ENCODE measurements around the gene CREBZF.

The CREBZF gene, protein sequence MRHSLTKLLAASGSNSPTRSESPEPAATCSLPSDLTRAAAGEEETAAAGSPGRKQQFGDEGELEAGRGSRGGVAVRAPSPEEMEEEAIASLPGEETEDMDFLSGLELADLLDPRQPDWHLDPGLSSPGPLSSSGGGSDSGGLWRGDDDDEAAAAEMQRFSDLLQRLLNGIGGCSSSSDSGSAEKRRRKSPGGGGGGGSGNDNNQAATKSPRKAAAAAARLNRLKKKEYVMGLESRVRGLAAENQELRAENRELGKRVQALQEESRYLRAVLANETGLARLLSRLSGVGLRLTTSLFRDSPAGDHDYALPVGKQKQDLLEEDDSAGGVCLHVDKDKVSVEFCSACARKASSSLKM

DNA sequence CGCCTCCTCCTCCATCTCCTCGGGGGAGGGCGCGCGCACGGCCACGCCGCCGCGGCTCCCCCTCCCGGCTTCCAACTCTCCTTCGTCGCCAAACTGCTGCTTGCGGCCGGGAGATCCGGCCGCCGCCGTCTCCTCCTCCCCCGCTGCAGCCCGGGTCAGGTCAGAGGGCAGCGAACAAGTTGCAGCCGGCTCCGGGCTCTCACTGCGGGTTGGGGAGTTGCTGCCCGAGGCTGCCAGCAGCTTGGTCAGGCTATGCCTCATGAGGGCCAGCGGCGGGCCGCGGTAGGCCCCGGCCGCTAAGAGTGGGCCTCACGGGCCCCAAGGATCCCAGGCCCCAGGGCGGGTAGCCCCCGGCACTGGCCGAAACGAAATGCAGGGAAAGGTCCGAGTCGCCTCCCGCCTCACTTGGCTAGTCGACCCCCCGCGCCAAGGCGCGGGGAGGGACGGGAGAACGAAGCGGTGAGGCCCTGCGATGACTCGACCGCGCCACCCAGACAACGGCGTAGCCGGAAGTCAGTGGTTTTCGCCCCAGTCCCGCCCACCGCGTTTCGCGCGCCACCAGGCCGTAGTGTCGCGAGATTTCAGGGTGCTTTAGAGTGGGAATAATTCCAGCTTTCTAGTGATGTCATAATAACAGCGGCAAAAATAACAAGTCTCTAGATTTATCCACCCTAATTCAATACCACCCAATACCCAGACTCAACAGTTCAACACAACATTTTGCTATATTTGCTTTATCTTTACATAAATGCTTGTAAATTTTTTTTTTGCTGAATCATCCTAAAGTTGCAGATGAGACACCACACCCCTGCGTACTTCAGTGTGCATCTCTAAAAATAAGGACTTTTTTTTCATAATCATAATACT lies at the start of gene CREBZF:
TSS of gene CREBZF (minus strand) at position 515 of the 867 bp plus-strand sequence. CDS start at position 261, 254 bp downstream.
- DNase-seq, result peak; percentile 93

DNA sequence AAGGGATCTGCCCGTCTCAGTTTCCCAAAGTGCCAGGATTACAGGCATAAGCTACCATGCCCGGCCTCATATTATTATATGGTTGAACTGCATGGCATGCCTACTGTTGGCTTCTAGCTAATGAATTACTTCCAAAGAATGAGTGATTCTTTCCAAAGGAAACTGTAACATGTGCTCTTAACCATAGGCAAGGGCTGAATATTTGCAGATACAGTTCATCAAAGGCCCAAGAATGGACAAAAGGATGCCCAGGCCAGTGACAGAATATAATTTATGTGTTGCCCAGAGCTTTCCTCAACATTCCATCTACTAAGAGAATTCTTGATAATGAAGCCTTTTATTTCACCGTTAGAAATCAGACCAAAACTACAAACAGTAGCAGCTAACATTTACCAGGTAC lies 48.0 kb upstream of the CREBZF start:
- DNase-seq, result no peak

DNA sequence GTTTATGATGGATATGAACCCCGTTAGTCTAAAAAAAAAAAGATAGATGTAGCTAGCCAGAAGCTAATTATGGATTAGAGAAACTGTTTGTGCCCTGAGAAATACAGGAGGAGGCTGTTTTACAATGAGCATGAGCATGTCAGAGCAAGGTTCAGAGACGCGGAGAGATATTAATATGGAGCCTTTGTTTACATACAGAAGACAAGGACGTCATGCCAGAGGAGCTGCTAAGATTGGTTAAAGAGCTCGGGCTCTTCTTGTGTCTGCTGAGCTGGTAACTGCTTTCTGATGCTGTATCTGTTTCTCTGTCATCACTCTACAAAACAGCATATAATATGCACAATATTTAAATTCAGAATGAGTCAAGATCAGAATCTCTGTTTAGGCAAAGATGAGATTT lies 46.0 kb upstream of the CREBZF start:
- no peak for DNase-seq

DNA sequence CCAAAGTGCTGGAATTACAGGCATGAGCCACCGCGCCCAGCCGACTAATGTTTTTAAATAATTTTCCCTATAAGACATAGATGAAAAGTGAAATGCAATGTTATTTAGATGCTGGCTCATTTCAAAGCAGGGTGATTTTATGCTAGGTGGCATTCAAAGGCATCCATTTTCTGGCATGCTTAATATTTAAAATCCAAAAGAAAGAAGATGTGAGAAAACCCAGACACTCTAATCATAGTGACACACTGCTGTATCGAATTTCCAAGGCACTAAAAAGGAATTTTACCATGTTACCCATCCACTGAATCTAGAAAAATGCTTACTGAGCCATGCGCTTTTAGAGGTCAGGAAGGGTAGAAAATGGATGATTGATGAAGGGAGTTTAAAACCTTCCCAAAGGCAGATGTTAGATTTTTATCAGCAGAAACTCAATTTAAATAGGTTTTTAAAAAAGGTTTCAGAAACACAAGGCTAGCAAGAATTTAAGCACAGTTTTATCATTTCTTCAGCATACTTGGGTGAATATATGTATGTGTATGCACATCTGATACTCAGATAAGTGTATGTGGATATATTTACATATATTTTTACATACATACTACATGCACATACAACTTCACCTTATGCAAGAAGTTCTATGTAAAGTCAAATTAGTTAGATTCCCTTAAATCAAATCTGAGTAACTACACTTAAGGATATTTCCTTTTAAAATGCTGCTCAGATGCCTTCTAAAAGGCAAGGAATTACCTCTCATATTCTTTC lies 45.2 kb upstream of the CREBZF start:
- no peak for DNase-seq

DNA sequence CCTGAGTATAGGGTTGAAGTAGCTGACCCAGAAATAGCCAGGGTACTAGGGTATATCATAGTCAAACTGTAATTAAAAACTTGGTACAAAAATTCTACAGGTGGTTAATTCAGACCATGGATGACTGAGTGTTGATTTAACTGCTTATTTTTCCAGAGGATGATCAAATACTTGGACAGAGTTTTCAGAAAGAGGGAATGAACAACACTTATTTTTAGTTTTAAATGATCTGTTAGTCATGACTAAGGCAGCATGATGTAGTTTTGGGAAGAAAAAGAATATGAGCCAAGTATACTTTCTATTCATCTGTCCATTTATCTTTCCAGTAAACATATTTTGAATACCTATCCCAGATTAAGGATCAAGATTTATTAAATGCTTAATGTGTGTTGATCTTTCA lies 40.9 kb upstream of the CREBZF start:
- no peak for DNase-seq

DNA sequence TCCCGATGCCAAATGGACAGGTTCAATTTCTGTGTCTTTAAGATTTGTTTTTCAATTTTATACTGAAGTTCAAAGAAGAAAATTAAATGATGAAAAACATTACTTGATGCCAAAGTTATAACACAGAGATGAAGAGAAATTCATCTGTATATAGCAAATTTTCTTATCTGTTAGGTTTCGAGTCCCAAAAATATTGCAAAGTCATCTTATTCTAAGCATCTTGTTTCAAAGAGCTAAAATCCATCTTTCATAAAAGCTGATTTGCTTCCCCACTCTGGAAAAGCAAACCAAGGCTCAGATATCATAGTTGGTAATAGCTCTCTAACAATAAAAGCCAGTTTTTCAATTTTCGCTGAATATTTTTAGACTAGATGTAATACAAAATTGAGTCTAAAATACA lies 40.0 kb upstream of the CREBZF start:
- no peak for DNase-seq

DNA sequence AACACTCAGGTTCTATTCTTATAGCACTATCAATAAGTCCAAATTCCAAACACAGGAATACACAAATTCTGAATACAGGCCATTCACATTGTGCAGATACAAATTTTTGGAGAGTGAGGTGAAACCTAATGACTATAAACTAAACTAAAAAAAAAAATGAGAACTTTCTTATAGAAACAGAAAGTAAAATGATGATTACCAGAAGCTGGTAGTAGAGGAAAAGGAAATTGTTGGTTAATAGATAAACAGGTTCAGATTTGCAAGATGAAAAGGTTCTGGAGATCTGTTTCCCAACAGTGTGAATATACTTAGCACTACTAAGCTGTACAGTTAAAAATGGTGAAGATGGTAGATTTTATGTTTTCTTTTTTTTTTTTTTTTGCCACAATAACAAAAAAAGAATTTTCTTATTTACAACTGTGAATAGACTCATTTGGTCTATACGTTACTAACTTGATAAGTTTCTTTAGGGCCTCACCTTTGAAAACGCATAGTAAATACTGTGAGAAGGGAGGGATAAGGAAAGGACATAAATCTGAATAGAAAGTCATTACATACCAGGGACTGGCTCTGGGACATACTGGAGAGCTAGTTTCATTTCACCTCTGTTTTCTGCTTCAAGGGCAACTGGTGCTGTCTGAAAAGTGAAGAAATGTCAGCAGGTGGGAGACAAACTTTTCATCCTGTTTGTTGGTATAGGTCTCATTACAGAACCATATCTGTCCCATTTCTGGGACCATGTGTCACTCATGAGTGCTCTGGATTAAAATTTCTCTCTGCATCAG lies 35.2 kb upstream of the CREBZF start:
- DNase-seq, result no peak

DNA sequence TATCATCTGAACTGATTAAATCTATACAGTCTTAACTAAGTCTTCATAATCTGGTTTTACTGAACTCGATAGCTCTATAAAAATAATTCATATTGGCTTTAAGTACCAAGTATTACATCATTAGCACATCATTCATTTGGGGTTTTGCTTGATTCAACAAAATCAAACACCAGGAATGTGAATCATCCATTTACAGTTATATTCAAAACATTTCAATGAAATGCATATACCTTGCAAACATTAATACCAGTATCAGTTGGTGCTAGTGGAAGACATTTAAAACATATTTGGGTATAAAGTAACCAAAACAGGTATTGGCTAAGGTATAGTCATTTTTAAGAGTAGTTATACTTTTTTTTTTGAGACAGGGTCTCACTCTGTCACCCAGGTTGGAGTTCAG lies 33.3 kb upstream of the CREBZF start:
- no peak for DNase-seq

DNA sequence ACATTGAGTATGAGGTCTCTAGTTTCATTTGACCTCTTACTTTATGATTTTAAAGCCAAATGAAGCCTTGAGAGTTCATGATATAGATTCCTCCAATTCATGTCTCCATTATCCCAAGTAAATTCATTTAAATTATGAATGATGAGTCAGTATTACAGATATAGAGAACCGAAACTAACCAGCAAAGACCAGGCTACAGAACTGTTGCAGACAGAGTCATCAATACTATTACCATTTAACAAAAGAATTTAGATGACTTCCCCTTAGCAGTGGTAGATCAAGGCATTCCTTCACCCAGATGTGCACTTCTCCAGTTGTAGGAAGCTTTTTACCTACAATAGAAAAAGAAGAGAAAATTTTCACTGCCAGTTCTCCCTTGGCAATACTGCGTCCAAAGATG lies 32.8 kb upstream of the CREBZF start:
- DNase-seq, result no peak

DNA sequence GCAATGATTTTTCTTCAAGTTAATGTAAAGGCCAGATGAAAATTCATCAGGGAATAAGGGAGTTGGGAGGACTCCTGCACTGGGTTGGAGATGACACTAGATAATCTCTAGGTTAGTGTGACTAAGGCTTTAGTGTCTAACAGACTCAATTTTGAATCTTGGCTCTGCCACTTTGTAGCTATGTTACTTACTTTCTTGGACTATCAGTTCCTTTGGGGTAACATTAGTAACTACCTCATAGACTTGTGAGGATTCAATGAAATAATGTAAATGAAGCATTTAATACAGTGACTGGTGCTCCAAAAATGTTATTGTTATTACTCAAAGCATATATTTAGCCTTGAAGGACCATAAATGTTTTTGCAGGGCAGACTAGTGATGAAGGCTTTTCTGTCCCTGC lies 30.6 kb upstream of the CREBZF start:
- DNase-seq, result no peak

DNA sequence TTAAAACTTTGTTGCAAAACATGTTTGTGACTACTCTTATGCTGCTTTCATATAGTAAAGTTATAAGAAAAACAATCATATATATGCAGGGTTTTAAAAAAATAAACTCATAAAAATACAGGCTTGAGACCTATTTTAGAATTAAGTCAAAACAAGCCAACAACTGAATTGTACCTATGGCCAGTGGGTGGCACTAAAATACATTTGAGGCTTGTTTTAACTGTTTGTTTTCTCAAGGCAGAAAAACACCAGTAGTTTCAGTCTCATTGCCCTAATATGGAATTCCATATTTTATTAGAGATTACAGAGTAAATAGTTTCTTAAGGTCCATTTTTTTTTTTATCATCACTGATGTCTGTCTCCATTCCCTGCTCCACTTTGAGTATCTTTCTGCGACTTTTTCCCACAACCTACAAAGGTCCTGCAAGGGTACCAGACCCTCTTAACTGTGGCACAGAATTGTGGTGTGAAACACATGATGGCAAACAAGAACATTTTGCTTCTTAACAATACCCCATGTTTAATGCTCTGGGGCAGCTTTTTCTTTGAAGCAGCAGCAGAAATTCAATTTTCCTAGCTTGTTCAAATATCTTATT lies 29.6 kb upstream of the CREBZF start:
- DNase-seq, result no peak

DNA sequence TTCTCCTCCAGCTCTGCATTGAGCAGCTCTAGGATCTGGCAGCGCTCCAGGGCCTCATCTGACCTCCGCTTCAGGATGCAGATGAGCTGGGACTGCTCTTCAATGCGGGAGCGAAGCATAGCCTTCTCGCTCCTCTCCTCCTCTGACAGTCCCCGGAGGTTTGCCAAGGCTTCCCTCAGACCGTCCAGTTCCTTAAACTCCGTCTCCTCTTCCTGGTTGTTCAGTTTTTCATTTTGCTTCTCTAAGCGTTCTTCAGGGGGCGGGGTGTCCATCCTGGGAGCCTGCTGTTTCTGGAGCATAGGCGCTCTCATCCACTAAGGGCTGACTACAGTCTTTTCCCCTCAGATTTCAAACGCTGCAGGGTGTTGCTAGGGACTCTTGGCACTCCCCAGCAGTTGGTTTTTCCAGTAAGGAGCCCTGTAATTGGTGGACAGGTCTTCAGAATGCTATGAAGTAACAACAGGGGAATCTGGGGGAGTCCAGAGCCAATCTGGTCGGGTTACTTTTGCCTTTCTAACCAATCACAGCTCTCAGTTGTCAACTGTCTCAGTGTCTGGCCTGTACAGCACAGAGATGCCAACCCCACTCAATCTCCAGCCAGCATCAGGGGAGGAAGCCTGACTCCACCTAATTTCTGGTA lies 21.0 kb upstream of the CREBZF start, which contains the start of gene CCDC89:
TSS of gene CCDC89 (minus strand) at position 376 of the 640 bp plus-strand sequence. CDS start at position 311, 65 bp downstream.
- DNase-seq, result no peak

DNA sequence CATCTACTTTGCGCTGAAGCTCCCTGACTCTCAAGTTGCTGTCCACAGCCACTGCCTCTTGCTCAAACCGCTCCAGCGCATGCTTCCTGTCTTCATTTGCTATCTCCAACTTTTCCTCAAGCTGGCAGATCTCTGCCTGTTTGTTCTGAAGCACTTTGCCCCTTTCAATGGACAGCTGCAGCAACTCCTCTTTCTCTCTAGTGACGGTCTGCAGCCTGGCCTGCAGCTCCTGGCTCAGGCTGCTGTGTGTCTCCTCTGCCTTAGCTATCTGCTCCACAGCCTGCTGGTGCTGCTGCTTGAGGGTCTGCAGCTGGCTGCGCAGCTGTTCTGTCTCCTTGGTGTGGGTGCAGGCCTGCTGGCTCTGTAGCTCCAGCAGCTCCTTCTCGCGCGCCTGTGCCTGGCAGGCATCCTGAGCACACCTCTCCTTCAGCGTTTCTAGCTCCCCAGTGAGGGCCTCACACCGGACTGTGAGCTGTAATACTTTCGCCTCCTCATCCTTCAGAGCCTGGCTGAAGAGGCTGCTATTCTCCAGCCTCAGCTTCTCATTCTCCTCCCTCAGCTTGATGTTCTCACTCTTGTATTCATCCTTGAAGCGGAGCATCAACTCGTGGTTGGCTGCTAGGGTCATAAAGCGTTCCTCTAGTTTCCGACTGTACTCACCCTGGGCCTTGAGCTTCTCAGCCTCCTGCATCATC lies 20.3 kb upstream of the CREBZF start:
- DNase-seq, result no peak

DNA sequence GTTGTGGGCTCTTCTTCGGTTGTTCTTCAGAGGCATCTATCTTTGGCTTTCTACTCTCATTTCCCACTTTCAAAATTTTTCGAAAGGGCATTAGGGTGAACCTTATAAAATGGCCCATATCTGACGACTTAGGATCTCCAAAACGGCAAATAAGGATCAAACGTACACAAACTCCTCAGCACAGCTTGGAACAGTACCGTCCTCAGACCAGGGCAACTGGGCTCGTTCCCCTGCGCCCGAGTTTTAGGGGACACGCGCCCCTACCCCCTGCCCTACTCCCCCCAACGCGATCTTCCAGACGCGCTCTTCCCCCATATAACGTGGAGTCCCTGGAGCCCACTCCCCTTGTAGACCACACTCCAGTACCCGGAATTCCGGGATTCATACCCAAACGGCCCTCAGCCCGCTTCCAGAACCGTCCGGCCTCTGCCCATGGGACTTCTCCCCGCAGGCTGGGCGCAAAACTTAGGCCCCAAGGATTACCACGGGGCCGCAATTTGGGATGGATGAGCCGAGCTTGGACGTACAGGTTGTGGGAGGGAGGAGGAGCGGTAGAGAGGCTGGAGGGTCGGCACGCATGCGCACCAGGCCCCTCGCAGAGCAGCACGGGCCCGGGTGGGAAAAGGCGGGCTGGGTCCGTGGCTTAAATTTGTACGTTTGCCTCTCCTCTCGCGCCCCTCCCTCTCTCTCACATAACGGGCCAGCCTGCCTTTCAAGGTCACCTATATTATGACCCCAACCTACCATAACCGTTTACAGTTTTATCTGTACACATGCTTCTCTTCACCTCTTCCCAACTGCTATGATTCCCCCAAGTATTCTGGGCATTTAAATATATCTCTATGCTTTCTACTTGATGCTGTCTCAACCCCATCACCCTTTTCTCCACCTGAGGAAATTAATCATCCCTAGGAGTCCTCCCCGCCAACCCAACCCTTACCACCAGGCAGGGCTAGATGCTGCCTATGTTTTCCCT lies 17.7 kb upstream of the CREBZF start:
- peak; percentile 73 for DNase-seq

DNA sequence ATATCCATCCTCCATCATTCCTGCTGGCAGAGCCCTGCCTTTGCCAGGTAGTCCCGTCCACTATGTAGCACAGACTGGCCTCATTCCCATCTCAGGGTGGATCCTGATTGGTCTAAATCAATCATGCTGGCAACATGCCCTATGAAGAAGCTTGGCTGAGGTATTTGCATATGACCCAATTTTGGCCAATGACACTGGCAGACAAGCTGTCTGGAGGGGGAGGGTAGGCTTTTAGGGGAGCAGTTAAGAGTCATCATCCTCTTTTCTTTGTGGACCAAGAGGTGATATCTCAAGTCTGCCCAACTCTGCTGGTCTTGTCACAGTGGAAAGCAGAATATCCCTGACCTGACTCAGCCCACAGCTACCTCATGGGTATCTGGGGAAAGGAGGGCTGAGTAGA lies 16.0 kb upstream of the CREBZF start:
- no peak for DNase-seq

DNA sequence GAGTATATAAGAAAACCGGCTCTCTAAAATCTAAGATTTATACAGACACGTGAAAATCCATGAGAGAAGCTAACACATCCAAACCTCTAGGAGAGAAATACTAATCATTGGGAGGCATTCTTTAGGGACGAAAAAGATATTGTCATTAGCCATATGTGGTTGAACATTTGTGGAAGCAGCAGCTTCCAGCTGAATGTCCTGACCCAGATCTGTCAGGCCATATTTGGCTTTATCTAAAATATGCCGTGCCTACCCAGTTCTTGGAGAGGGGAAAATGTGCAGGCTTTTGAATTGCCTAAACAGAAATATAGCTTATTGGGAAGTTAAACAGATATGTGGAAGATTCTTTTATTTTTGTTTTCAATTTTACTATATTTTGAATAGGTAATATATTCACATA lies 14.6 kb upstream of the CREBZF start:
- no peak for DNase-seq

DNA sequence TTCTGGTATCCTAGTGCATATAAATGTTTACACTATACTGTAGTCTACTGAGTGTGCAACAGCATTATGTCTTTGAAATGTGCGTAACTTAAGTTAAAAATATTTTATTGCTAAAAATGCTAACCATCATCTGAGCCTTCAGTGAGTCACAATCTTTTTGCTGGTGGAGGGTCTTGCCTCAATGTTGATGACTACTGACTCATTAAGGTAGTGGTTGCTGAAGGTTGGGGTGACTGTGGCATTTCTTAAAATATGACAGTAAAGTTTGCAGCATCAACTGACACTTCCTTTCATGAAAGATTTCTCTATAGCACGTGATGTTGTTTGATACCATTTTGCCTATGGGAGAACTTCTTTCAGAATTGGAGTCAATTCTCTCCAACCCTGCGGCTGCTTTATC lies 8.5 kb upstream of the CREBZF start:
- DNase-seq, result no peak

DNA sequence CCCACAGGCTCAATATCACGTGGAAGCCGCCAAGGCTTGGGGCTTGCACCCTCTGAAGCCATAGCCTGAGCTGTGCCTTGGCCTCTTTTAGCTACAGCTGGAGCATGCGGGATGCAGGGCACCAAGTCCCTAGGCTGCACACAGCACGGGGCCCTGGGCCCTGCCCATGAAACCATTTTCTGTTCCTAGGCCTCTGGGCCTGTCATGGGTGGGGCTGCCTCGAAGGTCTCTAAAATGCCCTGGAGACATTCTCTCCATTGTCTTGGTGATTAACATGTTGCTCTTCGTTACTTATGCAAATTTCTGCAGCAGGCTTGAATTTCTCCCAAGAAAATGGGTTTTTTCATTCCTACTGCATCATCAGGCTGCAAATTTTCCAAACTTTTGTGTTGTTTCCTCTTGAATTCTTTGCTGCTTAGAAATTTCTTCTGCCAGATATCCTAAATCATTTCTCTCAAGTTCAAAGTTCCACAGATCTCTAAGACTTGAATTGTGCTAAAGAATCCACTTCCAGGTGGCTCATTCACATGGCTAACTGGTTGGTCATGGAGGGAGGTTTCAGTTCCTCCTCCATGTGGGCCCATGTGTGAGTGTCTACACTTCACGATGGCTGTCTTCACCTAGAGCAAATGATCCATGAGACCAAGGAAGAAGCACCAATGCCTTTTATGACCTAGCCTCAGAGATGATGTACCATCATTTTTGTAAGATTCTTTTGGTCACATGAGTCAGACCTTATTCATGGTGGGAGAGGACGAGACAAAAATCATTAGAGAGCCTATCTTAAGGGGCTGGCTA lies 7.4 kb upstream of the CREBZF start:
- no peak for DNase-seq

Data from activated naive CD4-positive, alpha-beta T cell treated with anti-CD3 and anti-CD28 coated beads, Interleukin-2, amount 50 U/mL, for 16 hours (primary cell).